Mucosa of descending colon (tissue), 3 donors: ENCODE data around the gene RANBP6. TPM values are rescaled to one million over a fixed set of nuclear protein-coding genes. Genes with fewer than 3 reads are reported as not detected.
"Not testable (repeated sequence)": the region's sequence is repeated elsewhere in the genome, so short reads cannot be mapped to it uniquely, and the experiment has no call there.

Source experiments
- ATAC-seq: fragments of 200-7000 bp; cut with Tn5 transposase; one replicate; pipeline ENCODE4 v1.9.1; 2020; ENCODE audit warnings: mild to moderate bottlenecking, moderate library complexity
- DNase-seq, 3 donors: peaks; one replicate each; pipeline ENCODE4 v3.0.0-alpha.2; 2020
- H3K36me3 ChIP-seq: fragments of 200-600 bp; one replicate; pipeline ENCODE4 v1.8.0; 2021; ENCODE audit warnings: low read depth, mild to moderate bottlenecking
- H3K4me1 ChIP-seq: fragments of 200-600 bp; one replicate; pipeline ENCODE4 v1.8.0; 2021; ENCODE audit warnings: low read depth, mild to moderate bottlenecking
- H3K4me3 ChIP-seq: fragments of 200-600 bp; one replicate; pipeline ENCODE4 v1.8.0; 2021; ENCODE audit warnings: mild to moderate bottlenecking
- H3K9me3 ChIP-seq: fragments of 200-600 bp; one replicate; pipeline ENCODE4 v1.8.0; 2021; ENCODE audit warnings: mild to moderate bottlenecking
- intact Hi-C, 2 donors: fragments of 100-400 bp; cut with DNase I in 1 of 2; cut with micrococcal nuclease in 1 of 2; formaldehyde crosslinking; loops; one replicate each; pipeline versions ENCODE4 v1.11.0 to v1.11.1; 2022; cut with DNase I, micrococcal nuclease
- long read RNA-seq, 2 donors: library from polyadenylated mRNA; unstranded; transcript quantifications; one replicate each; pipeline ENCODE4 v2.0.0, GENCODE V29; 2019 to 2021
- total RNA-seq, 3 donors: library from RNA; stranded (reverse); fragmentation: NEBNext Ultra II Directional in 2 of 3; extraction: Animal tissue kit (Norgen Biotek cat#: 25700) in 2 of 3; gene quantifications; one replicate each; pipeline versions ENCODE4 v1.2.1 to v1.2.4, GENCODE V29; 2021 to 2023
- TF ChIP-seq, protein P1 (sequence below): fragments of 200-600 bp; IDR thresholded peaks from one replicate; pipeline ENCODE4 v1.8.0; 2022; ENCODE audit warnings: antibody characterized with exemption, mild to moderate bottlenecking
- donor health status: DM: no; HTN: no; CAD: no; lungs with moderate emphysema.
- donor health status: DM: no; HTN: no; CAD: no.
- donor health status: DM: no; HTN: yes; CAD: no.

The RANBP6 gene
- total RNA-seq: 10 to 100 TPM in 1 of 3 donors, 1 to 10 TPM in 2; 7.9 to 13.1 (median 9.8) TPM
- long read RNA-seq, donor 1, full-length matches to known transcripts: 9 of 9 reads
- long read RNA-seq, donor 1, partial matches to known transcripts: 0 of 9 reads
- long read RNA-seq, donor 1, other reads (novel, unspliced or antisense): 0 of 9 reads
- long read RNA-seq, donor 2, full-length matches to known transcripts: 2 of 2 reads
- long read RNA-seq, donor 2, partial matches to known transcripts: 0 of 2 reads
- long read RNA-seq, donor 2, other reads (novel, unspliced or antisense): 0 of 2 reads

DNA sequence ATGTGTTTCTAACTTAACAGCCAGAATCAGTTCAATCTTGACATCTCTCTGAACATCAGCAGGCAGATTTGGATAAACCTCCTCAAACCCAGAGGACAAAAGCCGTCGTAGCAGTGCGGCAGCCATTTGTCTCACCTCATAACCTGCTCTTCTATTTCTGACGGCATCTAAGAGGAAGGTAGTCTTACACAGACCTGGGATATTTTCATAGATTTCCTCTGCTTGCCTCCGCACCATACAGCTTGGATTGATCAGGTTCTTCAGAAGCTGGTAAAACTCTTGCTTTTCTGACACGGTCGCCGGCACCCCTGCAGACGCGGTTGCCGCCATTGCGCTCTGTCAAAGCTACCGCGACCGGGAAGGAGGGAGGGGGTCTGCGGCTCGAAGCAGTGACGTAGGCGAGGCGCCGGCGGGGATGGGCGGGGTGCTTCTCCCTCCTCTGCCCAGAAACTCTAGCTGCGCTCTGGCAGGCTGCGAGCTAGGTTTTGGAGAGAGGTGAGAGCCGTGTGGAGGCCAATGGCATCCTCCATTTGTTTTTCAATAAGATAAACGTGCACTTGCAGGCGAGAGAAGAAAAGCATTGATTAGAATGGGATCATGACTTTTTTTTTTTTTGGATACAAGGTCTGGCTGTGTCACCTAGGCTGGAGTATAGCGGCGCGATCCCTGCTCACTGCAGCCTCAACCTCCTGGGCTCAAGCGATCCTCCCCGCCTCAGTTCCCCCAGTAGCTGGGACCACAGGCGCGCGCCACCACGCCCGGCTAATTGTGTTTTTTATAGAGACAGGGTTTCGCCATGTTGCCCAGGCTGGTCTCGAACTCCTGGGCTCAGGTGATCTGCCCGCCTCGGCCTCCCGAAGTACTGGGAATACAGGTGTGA lies at the start of gene RANBP6:
Gene RANBP6, minus strand, starts transcription at position 347 of the 880 bp plus-strand sequence. Its CDS starts 17 bp downstream, at position 330.
- DNase-seq: peak; percentile 94 to 95 (median 95)
- peak; percentile 100 for ATAC-seq
- intact Hi-C loops: no loop called here
- TF ChIP-seq, protein P1, sequence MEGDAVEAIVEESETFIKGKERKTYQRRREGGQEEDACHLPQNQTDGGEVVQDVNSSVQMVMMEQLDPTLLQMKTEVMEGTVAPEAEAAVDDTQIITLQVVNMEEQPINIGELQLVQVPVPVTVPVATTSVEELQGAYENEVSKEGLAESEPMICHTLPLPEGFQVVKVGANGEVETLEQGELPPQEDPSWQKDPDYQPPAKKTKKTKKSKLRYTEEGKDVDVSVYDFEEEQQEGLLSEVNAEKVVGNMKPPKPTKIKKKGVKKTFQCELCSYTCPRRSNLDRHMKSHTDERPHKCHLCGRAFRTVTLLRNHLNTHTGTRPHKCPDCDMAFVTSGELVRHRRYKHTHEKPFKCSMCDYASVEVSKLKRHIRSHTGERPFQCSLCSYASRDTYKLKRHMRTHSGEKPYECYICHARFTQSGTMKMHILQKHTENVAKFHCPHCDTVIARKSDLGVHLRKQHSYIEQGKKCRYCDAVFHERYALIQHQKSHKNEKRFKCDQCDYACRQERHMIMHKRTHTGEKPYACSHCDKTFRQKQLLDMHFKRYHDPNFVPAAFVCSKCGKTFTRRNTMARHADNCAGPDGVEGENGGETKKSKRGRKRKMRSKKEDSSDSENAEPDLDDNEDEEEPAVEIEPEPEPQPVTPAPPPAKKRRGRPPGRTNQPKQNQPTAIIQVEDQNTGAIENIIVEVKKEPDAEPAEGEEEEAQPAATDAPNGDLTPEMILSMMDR: no peak
- Histone ChIP-seq H3K36me3 (no peaks in the 10 kb centered on the region), H3K4me3 (peak within 1 kb of the TSS; percentile 35), H3K4me1 (peaks cover 15% of the 10 kb centered on the region), H3K9me3 (no peaks in the 10 kb centered on the region)

DNA sequence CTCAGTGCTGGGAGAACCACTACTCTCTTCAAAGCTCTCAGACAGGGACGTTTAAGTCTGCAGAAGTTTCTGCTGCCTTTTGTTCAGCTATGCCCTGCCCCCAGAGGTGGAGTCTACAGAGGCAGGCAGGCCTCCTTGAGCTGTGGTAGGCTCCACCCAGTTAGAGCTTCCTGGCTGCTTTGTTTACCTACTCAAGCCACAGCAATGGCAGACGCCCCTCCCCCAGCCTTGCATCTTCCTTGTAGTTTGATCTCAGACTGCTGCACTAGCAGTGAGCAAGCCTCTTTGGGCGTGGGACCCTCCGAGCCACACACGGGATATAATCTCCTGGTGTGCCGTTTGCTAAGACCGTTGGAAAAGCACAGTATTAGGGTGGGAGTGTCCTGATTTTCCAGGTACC lies 47.7 kb upstream of the RANBP6 start:
- H3K4me1 ChIP-seq, H3K4me3 ChIP-seq, ATAC-seq, DNase-seq, H3K36me3 ChIP-seq, intact Hi-C loops, H3K9me3 ChIP-seq: not testable (repeated sequence)

DNA sequence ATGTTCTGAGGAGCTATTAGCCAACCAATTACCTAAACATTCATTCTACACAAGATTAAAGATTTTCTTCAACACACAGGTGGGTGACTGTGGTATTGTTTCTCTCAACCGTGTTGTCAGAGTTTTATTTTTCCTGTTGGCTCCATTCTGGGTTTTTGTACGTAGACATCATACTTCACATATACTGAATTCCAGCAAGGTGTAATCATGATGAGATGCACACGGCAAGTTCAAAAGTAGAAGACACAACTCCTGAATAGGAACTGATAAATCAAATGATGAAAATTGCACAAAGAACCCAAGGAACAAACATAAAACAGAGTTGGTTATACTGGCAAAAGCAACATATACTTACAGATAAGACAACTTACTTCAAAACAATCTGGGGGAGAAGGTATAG lies 40.2 kb upstream of the RANBP6 start:
- DNase-seq (no peak), ATAC-seq (no peak)
- TF ChIP-seq, protein P1: no peak
- H3K36me3 ChIP-seq: no peaks in the 10 kb centered on the region
- no peaks in the 10 kb centered on the region for H3K4me1 ChIP-seq
- no peak overlapping the region for H3K4me3 ChIP-seq
- intact Hi-C loops: loop anchor here in 1 of 2 donors (10.0 kb wide), 2 partner anchors 171 to 249 kb away; no protein-coding TSS in a partner anchor
- no peaks in the 10 kb centered on the region for H3K9me3 ChIP-seq

DNA sequence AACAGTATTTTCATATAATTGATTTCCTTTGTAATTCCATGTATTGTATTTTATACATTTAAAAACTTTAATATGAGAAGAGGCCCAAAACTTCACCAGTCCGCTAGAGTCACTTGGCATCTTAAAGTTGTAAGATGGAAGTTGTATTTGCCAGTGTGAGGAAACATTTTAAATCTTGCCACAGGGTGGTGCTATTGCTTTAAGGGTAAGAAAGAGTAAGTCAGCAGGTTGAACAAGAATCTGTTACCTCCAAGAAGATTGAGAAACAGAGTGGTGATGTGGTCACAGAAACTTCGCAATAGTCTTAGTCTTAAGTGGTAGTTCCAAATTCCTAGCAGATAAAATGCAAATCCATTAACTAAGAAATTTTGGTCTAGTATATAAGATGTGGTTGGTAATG lies 39.8 kb upstream of the RANBP6 start:
- Histone ChIP-seq H3K9me3 (no peaks in the 10 kb centered on the region), H3K36me3 (no peaks in the 10 kb centered on the region), H3K4me3 (no peak overlapping the region), H3K4me1 (no peaks in the 10 kb centered on the region)
- DNase-seq: peak in 1 of 3 donors; percentile 83
- peak; percentile 86 for ATAC-seq
- TF ChIP-seq, protein P1: no peak
- intact Hi-C loops: loop anchor here in 1 of 2 donors (10.0 kb wide), 2 partner anchors 170 to 250 kb away; no protein-coding TSS in a partner anchor

DNA sequence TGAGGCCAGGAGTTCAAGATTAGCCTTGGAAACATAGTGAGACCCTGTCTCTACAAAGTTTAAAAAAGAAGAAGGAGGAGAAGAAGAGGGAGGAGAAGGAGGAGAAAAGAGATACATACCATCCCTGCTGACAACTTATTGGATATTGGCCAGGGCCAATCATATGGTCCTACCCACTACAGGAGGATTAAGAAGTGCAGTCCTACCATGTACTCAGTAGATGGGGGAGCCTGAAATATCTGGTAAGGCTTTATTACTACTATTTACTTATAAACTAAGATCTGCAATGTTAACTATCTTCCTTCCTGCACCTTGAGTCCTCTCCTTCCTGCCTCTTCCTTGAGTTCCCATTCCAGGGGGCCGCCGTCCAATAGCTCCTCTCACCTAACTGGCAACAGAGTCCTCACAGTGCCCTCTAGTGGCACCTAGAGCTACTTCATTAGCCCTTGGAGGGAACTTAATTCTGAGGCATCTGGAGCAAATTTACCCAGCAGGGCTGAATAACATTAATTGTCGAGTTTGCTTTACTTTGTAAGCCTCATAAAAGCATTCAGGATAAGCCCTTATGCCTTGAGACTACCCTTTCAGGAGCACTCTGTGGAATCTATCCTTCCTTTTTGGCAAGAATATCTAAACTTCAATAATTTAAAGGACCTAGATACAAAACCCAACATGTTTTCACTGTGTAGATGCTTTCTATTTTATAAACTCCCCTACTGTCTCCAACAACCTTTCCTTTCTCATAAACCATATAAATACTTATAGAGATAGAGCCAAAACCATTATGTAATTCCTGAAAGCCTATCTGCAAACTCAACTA lies 39.1 kb upstream of the RANBP6 start:
- Histone ChIP-seq H3K4me1 (no peaks in the 10 kb centered on the region), H3K36me3 (no peaks in the 10 kb centered on the region), H3K4me3 (no peak overlapping the region), H3K9me3 (no peaks in the 10 kb centered on the region)
- intact Hi-C loops: loop anchor here in 1 of 2 donors (10.0 kb wide), 2 partner anchors 170 to 250 kb away; no protein-coding TSS in a partner anchor
- TF ChIP-seq, protein P1: peak; percentile 55
- DNase-seq: peak in 2 of 3 donors; percentile 40 to 83
- peak; percentile 88 for ATAC-seq
